Medulla oblongata (tissue), 1 donor: ENCODE measurements around the gene RAD51AP2.

Source experiments
- DNase-seq: peaks from one replicate; pipeline ENCODE4 v3.0.0-alpha.2; 2015; ENCODE audit errors: extremely low spot score

Gene RAD51AP2

DNA sequence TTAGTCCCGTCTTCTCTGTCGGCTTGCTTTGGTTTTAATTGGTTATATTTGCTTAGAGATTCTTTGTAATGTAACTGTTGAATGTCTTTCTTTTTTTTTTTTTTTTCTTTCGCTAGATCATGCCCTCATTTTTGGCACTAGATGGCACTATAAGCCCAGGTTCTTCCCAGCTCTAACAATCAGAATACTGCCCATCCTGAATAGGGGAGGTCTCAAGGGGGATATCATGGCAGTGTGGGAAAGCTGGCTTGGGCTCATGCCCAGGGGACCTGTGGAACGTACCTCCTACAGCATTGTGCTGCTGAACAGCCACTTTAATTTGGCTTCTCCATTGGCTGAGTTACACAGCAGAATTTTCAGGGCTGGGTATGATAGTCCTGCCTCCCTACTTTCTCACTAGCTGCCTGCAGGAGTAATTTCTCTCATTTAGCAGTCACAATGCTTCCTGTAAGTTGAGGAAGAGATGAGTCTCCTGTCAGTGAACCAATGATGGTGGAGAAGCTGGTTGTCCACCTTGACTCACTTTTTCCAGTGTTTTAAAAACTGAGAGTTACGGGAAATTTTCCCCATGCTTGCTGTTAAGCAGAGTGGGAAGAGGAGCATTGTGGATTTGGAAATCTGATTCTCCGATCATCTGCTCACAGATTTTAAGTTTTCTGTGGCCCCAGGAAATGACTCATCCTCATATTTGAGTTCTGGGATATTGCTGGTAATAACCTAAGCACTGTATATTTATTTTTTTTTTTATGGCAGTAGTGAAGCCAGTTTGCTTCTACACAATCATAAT lies 47.2 kb downstream of the RAD51AP2 start:
- no peak for DNase-seq

GRCh38 chr2:17461087-17461475 lies 57.2 kb downstream of the RAD51AP2 start:
- DNase-seq, result no peak
